GM23338 (cell line): ENCODE results near the gene CNPY1. TPM values are rescaled to one million over a fixed set of nuclear protein-coding genes. Genes with fewer than 3 reads are reported as not detected.

ENCODE experiments used
- ATAC-seq: fragments of 200-7000 bp; cut with Tn5 transposase; 3 replicates; pipeline ENCODE4 v1.9.1; 2020
- DNase-seq: peaks from one replicate; pipeline ENCODE4 v3.0.0-alpha.2; 2015; ENCODE audit warnings: low spot score
- H2AFZ ChIP-seq: fragments of 200-600 bp; sonication (generic); 2 replicates; pipeline ENCODE4 v1.8.0; 2016; ENCODE audit warnings: antibody characterized with exemption, mild to moderate bottlenecking, moderate library complexity
- H3F3A ChIP-seq: fragments of 200-600 bp; sonication (generic); replicated peaks from 2 replicates; pipeline ENCODE4 v1.8.0; 2017; ENCODE audit warnings: antibody characterized with exemption, mixed run types, low read depth
- H3K27ac ChIP-seq: fragments of 200-600 bp; sonication (generic); 2 replicates; pipeline ENCODE4 v1.6.1; 2016; ENCODE audit warnings: low read depth
- H3K27me3 ChIP-seq: fragments of 200-600 bp; sonication (generic); 2 replicates; pipeline ENCODE4 v1.8.0; 2016; ENCODE audit warnings: mild to moderate bottlenecking, mixed run types, moderate library complexity; ENCODE audit not compliant: insufficient read depth
- H3K36me3 ChIP-seq: fragments of 200-600 bp; sonication (generic); 2 replicates; pipeline ENCODE4 v1.8.0; 2016; ENCODE audit warnings: mild to moderate bottlenecking; ENCODE audit not compliant: insufficient read depth
- H3K4me1 ChIP-seq: fragments of 200-600 bp; sonication (generic); 2 replicates; pipeline ENCODE4 v1.8.0; 2016; ENCODE audit warnings: mild to moderate bottlenecking, moderate library complexity; ENCODE audit not compliant: insufficient read depth
- H3K4me2 ChIP-seq: fragments of 200-600 bp; sonication (generic); 2 replicates; pipeline ENCODE4 v1.7.1; 2017; ENCODE audit warnings: mixed run types
- H3K4me3 ChIP-seq: fragments of 200-600 bp; sonication (generic); 2 replicates; pipeline ENCODE4 v1.6.1; 2016; ENCODE audit warnings: mixed run types
- H3K79me2 ChIP-seq: fragments of 200-600 bp; sonication (generic); replicated peaks from 2 replicates; pipeline ENCODE4 v1.8.0; 2017; ENCODE audit warnings: mild to moderate bottlenecking; ENCODE audit not compliant: insufficient read depth
- H3K9me2 ChIP-seq: fragments of 200-600 bp; sonication (generic); 2 replicates; pipeline ENCODE4 v1.8.0; 2017; ENCODE audit not compliant: insufficient read depth
- H4K20me1 ChIP-seq: fragments of 200-600 bp; sonication (generic); replicated peaks from 2 replicates; pipeline ENCODE4 v1.8.0; 2017; ENCODE audit warnings: mild to moderate bottlenecking; ENCODE audit not compliant: insufficient read depth
- H3K27ac Mint-ChIP-seq: 2 replicates; pipeline ENCODE4 v1.8.0; 2020; ENCODE audit warnings: inconsistent platforms, mild to moderate bottlenecking, moderate library complexity, mixed read lengths
- H3K27me3 Mint-ChIP-seq: 3 replicates; pipeline ENCODE4 v1.8.0; 2022; ENCODE audit warnings: low read depth, mild to moderate bottlenecking, moderate library complexity, mixed read lengths, inconsistent platforms; ENCODE audit not compliant: insufficient read depth, poor library complexity
- H3K36me3 Mint-ChIP-seq: 3 replicates; pipeline ENCODE4 v1.8.0; 2021; ENCODE audit warnings: low read depth, mild to moderate bottlenecking, inconsistent platforms, moderate library complexity, mixed read lengths
- H3K4me1 Mint-ChIP-seq: 3 replicates; pipeline ENCODE4 v1.8.0; 2020; ENCODE audit warnings: mild to moderate bottlenecking, inconsistent platforms, mixed read lengths
- H3K4me3 Mint-ChIP-seq: 3 replicates; pipeline ENCODE4 v1.8.0; 2021; ENCODE audit warnings: moderate library complexity, mild to moderate bottlenecking, inconsistent platforms, mixed read lengths
- H3K9me3 Mint-ChIP-seq: 3 replicates; pipeline ENCODE4 v1.8.0; 2020; ENCODE audit warnings: moderate library complexity, mild to moderate bottlenecking, inconsistent platforms, mixed read lengths
- CREB1 ChIP-seq: fragments of 250-450 bp; sonication (Bioruptor Pico); IDR thresholded peaks from 2 replicates; pipeline ENCODE4 v1.5.0; 2020; ENCODE audit warnings: low read depth, mild to moderate bottlenecking, moderate library complexity
- EZH2 ChIP-seq: fragments of 200-600 bp; sonication (generic); IDR thresholded peaks from one replicate; pipeline ENCODE4 v1.8.0; 2017; ENCODE audit warnings: antibody characterized with exemption, mild to moderate bottlenecking, low read depth; ENCODE audit not compliant: unreplicated experiment
- EZH2phosphoT487 ChIP-seq: fragments of 200-600 bp; sonication (generic); IDR thresholded peaks from one replicate; pipeline ENCODE4 v1.8.1; 2018; ENCODE audit warnings: antibody characterized with exemption; ENCODE audit not compliant: unreplicated experiment
- JUNB ChIP-seq: IDR thresholded peaks from one replicate; pipeline ENCODE4 v1.6.1; 2016; ENCODE audit warnings: antibody characterized with exemption; ENCODE audit not compliant: unreplicated experiment
- NANOG ChIP-seq: IDR thresholded peaks from 2 replicates; pipeline ENCODE4 v1.6.1; 2016; ENCODE audit warnings: antibody characterized with exemption, borderline replicate concordance
- POLR2AphosphoS5 ChIP-seq: IDR thresholded peaks from 2 replicates; pipeline ENCODE4 v1.6.1; 2016; ENCODE audit warnings: antibody characterized with exemption, low read depth
- REST ChIP-seq: IDR thresholded peaks from one replicate; pipeline ENCODE4 v1.6.1; 2018; ENCODE audit warnings: antibody characterized with exemption; ENCODE audit not compliant: unreplicated experiment
- STAT1 ChIP-seq: IDR thresholded peaks from one replicate; pipeline ENCODE4 v1.6.1; 2016; ENCODE audit warnings: antibody characterized with exemption; ENCODE audit not compliant: unreplicated experiment
- ZNF114 ChIP-seq: fragments of 250-450 bp; sonication (Bioruptor Pico); IDR thresholded peaks from 2 replicates; pipeline ENCODE4 v1.5.0; 2020; ENCODE audit warnings: mild to moderate bottlenecking, moderate library complexity
- ZNF331 ChIP-seq: fragments of 250-450 bp; sonication (Bioruptor Pico); IDR thresholded peaks from 2 replicates; pipeline ENCODE4 v1.5.0; 2020; ENCODE audit warnings: low read depth, mild to moderate bottlenecking, moderate library complexity
- ZNF462 ChIP-seq: fragments of 250-450 bp; sonication (Bioruptor Pico); IDR thresholded peaks from 2 replicates; pipeline ENCODE4 v1.5.0; 2020; ENCODE audit warnings: mild to moderate bottlenecking, moderate library complexity
- polyA plus RNA-seq: library from polyadenylated mRNA; unstranded; fragments of >200 nt; fragmentation: Nextera tagmentation; extraction: Ambion mirVana; gene quantifications from 2 replicates; pipeline ENCODE4 v1.2.1, GENCODE V29; 2016
- total RNA-seq: library from RNA; depleted of rRNA; stranded (reverse); fragments of >200 nt; shearing (Covaris generic); gene quantifications from 2 replicates; pipeline ENCODE4 v1.2.3, GENCODE V29; 2014
- TF ChIP-seq, protein P1 (sequence below): IDR thresholded peaks from 2 replicates; pipeline ENCODE4 v1.6.1; 2016; ENCODE audit warnings: antibody characterized with exemption
- TF ChIP-seq, protein P2 (sequence below), 2 experiments: fragments of 200-600 bp in 1 of 2; sonication (generic) in 1 of 2; conservative IDR thresholded peaks; 2 replicates each; pipeline versions ENCODE4 v1.5.1 to v1.6.1; 2016 to 2017; ENCODE audit warnings: antibody characterized with exemption in 2 of 2, low read depth in 2 of 2, mild to moderate bottlenecking in 2 of 2, moderate library complexity in 1 of 2

CNPY1 gene
- total and polyA plus RNA-seq, 2 experiments from 2014 or later = not detected

DNA sequence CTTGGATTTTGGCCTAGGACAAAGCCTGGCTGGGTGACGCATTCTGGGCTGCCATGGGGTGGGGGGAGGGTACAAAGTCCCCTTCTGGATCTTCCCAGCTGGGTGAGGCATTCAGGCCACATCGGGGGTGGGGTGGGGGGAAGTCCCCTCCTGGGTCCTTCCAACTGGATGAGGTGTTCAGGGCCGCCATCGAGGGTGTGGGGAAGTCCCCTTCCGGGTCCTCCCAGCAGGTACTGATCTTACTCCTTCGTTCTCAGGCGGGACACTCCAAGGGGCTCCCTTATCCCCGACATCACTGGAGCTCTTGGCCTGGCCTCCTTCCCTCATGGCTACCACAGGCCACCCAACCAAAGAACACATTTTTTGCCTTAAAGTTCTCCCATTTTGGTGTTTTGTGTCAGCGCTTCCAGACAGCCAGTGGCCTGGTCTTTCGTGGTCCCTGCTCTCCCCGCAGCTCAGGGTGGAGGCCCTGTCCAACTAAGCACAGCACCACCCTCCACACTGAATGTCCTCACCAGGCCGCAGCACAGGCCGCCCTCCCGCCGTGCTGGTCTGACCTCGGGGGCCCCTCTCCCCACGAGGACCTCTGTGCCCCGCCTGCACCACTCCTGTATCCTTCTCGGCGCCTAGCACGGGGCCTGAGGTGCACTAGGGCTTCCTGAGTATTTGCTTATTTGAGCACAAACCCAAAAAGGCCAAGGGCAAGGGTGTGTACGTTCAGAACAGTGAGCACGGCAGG lies 49.9 kb downstream of the CNPY1 start:
- H3K4me2 ChIP-seq = no peak overlapping the region
- no peaks in the 10 kb centered on the region for H3K79me2 ChIP-seq
- no peaks in the 10 kb centered on the region; the same call in 1 of the 2 replicates for H4K20me1 ChIP-seq
- H2AFZ ChIP-seq = no peak overlapping the region; the same call in 1 of the 2 replicates
- no peak for DNase-seq
- H3K9me2 ChIP-seq = no peaks in the 10 kb centered on the region
- Mint-ChIP-seq H3K4me1 (peaks cover 31% of the 10 kb centered on the region), H3K27ac (no peak overlapping the region), H3K36me3 (no peaks in the 10 kb centered on the region), H3K4me3 (no peak overlapping the region), H3K9me3 (no peaks in the 10 kb centered on the region; the same call in 2 of the 3 replicates), H3K27me3 (peaks cover 96% of the 10 kb centered on the region)
- H3K27me3 ChIP-seq = peaks cover 83% of the 10 kb centered on the region
- TF ChIP-seq REST (no peak), ZNF462 (CRISPR knock-in tag) (no peak), EZH2 (no peak), STAT1 (no peak), JUNB (no peak), POLR2AphosphoS5 (no peak), ZNF114 (CRISPR knock-in tag) (no peak), ZNF331 (no peak), EZH2phosphoT487 (no peak), NANOG (no peak), CREB1 (CRISPR knock-in tag) (no peak)
- TF ChIP-seq, protein P1, sequence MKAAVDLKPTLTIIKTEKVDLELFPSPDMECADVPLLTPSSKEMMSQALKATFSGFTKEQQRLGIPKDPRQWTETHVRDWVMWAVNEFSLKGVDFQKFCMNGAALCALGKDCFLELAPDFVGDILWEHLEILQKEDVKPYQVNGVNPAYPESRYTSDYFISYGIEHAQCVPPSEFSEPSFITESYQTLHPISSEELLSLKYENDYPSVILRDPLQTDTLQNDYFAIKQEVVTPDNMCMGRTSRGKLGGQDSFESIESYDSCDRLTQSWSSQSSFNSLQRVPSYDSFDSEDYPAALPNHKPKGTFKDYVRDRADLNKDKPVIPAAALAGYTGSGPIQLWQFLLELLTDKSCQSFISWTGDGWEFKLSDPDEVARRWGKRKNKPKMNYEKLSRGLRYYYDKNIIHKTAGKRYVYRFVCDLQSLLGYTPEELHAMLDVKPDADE = no peak
- TF ChIP-seq, protein P2, sequence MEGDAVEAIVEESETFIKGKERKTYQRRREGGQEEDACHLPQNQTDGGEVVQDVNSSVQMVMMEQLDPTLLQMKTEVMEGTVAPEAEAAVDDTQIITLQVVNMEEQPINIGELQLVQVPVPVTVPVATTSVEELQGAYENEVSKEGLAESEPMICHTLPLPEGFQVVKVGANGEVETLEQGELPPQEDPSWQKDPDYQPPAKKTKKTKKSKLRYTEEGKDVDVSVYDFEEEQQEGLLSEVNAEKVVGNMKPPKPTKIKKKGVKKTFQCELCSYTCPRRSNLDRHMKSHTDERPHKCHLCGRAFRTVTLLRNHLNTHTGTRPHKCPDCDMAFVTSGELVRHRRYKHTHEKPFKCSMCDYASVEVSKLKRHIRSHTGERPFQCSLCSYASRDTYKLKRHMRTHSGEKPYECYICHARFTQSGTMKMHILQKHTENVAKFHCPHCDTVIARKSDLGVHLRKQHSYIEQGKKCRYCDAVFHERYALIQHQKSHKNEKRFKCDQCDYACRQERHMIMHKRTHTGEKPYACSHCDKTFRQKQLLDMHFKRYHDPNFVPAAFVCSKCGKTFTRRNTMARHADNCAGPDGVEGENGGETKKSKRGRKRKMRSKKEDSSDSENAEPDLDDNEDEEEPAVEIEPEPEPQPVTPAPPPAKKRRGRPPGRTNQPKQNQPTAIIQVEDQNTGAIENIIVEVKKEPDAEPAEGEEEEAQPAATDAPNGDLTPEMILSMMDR (conservative IDR thresholded peaks at IDR 0.05; ENCODE audit: low read depth in 2 of 2) = no peak
- peaks cover 6% of the 10 kb centered on the region; the same call in 1 of the 2 replicates for H3F3A ChIP-seq
- H3K4me3 ChIP-seq = no peak overlapping the region
- peaks cover 12% of the 10 kb centered on the region for H3K4me1 ChIP-seq
- ATAC-seq = no peak; the same call in 2 of the 3 replicates
- no peaks in the 10 kb centered on the region for H3K36me3 ChIP-seq
- H3K27ac ChIP-seq = no peak overlapping the region
